NCI-H187 (cell line): ENCODE measurements around the gene CHRNE.
"Not testable (repeated sequence)": the region's sequence is repeated elsewhere in the genome, so short reads cannot be mapped to it uniquely, and the experiment has no call there.

Experiments
- DNase-seq, 2 experiments: peaks; one replicate each; lab custom pipeline; 2025; lab: John Stamatoyannopoulos, UW

The CHRNE gene

GRCh38 chr17:4939796-4940554, 37.1 kb upstream of the CHRNE start, which contains the start of the genes RNF167 and SLC25A11:
TSS of gene RNF167 (plus strand) at chr17:4940268. CDS start at chr17:4940910, 642 bp downstream.
TSS of gene SLC25A11 (minus strand) at chr17:4940046. CDS start at chr17:4939910, 136 bp downstream.
- DNase-seq, result peak; percentile 78 to 79

GRCh38 chr17:4939546-4939795, 36.6 kb upstream of the CHRNE start:
- DNase-seq, result no peak

DNA sequence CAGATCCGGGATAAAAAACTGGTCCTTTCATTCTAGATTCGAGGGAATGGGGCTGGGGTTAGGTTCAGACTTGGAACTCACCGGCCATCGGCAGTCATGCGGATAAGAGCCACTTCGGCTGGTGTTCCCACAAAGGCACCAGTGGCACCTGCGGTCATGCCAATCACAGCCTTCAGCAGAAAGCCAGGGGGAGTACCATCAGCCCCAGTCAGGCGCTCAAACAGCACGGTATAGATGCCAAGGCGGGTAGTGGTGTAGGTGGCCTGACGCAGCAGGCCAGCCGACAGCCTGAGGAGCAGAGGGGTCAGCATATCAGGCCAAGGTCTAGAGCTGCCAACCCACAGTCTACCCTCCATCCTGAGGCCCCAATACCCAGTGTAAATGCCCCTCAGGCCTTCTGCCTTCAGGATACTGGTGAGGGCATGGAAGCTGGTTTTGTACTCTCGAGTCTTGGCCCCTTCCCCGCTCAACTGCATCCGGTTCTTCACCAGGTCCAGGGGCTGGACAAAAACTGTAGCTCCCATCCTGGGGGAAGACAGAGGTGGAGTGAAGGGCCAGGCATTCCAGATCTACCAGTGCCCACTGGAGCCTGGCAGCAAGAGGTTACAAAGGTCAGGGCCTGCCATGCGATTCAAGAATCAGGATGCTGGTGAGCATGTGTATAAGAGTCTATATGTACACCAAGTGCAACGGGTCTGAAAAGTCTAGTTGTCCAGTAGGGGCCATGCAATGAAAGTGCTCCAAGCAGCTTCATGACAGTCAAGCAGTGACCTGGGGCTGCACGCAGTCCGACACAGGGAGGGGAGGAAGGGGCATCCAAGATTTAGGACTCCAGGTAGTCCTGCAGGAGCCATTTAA, 36.0 kb upstream of the CHRNE start:
- no peak for DNase-seq

- no peak for DNase-seq
Measured at GRCh38 chr17:4938069-4938491, 35.2 kb upstream of the CHRNE start.

- DNase-seq, result no peak
Measured at GRCh38 chr17:4937553-4937952, 34.7 kb upstream of the CHRNE start.

DNA sequence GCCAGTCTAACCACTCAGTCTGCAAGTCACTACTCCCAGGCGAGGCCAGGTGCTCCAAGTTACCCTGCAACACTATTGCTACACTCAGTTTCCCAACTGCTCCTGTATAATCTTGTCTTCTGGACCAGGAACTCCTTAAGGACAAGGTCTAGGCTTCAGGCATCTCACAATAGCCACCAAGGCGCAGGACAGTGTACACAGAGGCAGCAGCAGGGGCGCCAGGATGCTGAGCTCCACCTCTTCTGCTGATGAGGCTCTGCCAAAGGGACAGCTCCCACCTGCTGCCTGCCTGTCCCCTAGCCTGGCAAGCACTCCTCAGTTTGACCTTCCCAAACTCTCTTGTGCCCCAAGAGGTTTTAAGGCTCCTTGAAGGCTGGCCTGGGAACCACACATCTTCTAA, 33.5 kb upstream of the CHRNE start:
- DNase-seq, result no peak

DNA sequence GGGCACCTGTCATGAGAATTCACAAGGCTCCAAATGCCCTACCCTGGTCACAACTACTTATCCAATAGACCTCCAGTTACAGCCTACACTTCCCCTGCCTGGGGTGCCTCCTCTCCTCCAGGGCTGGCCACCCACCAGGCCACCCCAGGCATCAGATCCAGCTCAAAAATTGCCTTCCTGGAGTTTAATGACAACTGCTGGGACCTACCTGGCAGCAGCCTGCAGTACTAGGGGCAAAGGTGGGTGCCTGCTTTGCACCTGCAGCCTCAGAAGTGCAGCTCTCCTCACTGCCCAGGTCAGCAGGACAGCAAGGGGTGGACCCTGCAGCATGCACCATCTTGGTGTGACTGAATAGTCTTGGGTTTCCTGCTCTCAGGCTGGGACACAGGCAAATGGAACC, 32.8 kb upstream of the CHRNE start:
- DNase-seq, result no peak

DNA sequence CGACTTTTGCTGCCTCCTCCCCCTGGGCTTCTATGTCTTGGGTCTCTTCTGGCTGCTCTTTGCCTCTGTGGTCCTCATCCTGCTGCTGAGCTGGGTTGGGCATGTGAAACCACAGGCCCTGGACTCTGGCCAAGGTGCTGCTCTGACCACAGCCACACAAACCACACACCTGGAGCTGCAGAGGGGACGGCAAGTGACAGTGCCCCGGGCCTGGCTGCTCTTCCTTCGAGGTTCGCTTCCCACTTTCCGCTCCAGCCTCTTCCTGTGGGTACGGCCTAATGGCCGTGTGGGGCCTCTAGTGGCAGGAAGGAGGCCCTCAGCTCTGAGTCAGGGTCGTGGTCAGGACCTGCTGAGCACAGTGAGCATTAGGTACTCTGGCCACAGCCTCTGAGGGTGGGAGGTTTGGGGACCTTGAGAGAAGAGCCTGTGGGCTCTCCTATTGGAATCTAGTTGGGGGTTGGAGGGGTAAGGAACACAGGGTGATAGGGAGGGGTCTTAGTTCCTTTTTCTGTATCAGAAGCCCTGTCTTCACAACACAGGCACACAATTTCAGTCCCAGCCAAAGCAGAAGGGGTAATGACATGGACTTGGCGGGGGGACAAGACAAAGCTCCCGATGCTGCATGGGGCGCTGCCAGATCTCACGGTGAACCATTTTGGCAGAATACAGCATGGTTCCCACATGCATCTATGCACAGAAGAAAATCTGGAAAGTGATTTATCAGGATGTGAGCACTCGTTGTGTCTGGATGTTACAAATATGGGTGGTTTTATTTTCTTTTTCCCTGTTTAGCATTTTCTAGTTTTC, 31.5 kb upstream of the CHRNE start:
- DNase-seq, result no peak

DNA sequence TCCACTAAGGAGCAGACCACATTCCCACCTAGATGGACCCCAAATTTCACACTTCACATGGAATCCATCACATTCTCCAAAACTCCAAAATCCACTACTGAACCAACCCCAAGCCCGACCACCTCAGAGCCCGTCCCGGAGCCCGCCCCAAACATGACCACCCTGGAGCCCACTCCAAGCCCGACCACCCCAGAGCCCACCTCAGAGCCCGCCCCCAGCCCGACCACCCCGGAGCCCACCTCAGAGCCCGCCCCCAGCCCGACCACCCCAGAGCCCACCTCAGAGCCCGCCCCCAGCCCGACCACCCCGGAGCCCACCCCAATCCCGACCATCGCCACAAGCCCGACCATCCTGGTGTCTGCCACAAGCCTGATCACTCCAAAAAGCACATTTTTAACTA, 30.7 kb upstream of the CHRNE start:
- no peak for DNase-seq

DNA sequence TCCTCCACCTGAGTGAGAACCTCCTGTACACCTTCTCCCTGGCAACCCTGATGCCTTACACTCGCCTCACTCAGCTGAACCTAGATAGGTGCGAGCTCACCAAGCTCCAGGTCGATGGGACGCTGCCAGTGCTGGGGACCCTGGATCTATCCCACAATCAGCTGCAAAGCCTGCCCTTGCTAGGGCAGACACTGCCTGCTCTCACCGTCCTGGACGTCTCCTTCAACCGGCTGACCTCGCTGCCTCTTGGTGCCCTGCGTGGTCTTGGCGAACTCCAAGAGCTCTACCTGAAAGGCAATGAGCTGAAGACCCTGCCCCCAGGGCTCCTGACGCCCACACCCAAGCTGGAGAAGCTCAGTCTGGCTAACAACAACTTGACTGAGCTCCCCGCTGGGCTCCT, 29.9 kb upstream of the CHRNE start:
- DNase-seq, result no peak

DNA sequence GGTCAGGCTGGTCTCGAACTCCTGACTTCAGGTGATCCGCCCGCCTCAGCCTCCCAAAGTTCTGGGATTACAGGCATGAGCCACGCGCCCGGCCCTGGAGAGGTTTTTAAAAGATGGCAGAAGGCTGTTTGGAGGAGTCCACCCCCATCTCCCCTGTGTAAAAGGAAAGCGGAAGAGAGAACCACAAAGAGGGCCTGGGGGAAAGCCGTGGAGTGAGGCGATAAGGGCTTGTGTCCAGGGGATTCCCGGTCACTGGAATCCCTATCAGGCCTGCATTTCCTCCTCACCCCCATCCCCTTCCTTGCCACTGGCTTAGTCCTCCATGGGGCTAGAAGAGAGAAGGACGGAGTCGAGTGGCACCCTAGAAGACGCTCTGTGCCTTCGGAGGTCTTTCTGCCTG, 29.1 kb upstream of the CHRNE start, which contains the start of gene GP1BA:
GP1BA (plus strand) TSS at position 315 of the 400 bp plus-strand sequence. CDS start 328 bp downstream, outside the sequence.
- DNase-seq, result no peak

GRCh38 chr17:4928881-4929280, 26.0 kb upstream of the CHRNE start:
- no peak for DNase-seq

GRCh38 chr17:4926577-4927335, 23.9 kb upstream of the CHRNE start:
- DNase-seq, result not testable (repeated sequence)

- DNase-seq, result no peak
Measured at GRCh38 chr17:4921320-4921719, 18.4 kb upstream of the CHRNE start.

DNA sequence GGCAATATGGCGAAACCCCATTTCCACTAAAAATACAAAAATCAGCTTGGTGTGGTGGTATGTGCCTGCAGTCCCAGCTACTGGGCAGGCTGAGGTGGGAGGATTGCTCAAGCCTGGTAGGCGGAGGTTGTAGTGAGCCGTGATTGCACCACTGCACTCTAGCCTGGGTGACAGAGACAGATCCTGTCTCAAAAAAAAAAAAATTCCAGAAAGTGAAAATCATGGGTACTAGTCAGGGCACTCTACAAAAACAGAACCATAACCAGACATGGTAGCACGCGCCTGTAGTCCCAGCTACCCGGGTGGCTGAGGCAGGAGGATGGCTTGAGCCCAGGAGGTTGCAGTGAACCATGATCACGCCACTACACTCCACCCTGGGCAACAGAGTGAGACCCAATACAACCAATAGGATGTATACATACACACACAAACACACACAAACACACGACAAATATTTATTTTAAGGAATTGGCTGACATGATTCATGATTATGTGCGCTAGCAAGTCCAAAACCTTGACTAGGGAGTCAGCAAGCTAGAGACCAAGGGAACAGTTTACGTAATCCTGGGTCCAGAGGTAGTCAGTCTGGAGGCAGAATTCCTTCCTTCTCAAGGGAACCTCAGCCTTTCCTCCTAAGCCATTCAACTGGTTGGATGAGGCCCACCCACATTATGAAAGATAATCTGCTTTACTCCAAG, 17.6 kb upstream of the CHRNE start:
- DNase-seq, result no peak

DNA sequence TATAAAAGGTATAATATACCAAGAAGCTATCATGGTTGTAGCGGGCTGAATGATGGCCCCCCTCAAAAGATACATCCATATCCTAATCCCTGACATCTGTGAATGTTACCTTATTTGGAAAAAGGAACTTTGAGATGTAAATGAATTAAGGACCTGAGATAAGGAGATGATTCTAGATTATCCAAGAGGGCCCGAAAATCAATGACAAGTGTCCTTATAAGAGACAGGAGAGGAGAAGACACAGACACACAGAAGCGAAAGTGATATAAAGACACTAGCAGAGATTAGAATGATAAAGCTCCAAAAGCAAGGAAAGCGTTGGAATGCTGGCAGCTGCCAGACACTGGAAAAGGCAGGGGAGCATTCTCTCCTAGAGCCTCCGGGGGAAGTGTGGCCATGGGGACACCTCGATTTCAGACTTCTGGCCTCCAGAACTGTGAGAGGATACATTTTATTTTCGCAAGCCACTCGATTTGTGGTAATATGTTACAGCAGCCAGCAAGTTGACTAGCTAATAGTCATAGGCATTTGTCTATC, 16.7 kb upstream of the CHRNE start:
- no peak for DNase-seq

DNA sequence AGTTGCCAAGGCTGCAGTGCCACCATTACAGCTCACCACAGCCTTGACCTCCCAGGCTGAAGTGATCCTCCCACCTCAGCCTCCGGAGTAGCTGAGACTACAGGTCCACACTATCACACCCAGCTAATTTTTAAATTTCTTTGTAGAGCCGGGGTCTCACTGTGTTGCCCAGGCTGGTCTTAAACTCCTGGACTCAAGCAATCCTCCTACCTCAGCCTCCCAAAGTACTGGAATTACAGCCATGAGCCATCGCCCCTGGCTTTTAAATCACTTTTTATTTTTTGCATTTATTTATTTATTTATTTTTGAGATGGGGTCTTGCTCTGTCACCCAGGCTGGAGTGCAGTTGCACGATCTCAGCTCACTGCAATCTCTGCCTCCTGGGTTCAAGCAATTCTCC, 11.7 kb upstream of the CHRNE start:
- DNase-seq, result not testable (repeated sequence)

- DNase-seq, result no peak
Measured at GRCh38 chr17:4913994-4914393, 11.1 kb upstream of the CHRNE start.

- DNase-seq, result no peak
Measured at GRCh38 chr17:4908711-4909496, 6.0 kb upstream of the CHRNE start.

DNA sequence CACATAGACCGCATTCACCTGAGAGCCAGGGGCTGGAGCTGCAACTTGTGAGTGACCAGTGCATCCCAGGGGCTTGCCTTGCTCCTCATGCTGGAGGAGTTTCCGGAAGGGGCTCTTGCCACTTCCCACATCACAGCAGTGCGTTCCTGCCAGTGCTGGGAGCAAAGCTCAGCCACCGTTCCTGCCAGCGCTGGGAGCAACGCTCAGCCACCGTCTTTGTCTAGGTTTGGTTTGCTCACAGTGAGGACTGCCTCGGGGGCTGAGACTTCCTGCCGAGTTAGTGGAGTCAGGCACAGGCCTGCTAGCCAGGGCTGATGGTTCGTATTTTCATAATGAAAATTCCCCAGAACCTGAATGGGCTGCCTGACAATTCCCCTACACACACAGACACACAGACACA, 5.4 kb upstream of the CHRNE start:
- no peak for DNase-seq
